Measurements from ENCODE around the gene FBH1. TPM values are rescaled to one million over a fixed set of nuclear protein-coding genes. Genes with fewer than 3 reads are reported as not detected.

FBH1 gene
- total and polyA plus RNA-seq, 10 of the 15 experiments (the other 5 are each of a cell fraction or from before 2014, with no cell fraction given): 6.1 to 67.6 (median 47.2) TPM

GRCh38 chr10:5896208-5897052 is 6.4 kb downstream of the FBH1 start:
- intact Hi-C loops (cut with micrococcal nuclease; ENCODE audit: unreplicated experiment): no loop called here
- POLR2A ChIA-PET: no interaction called here
- no TSS peak for BruUV-seq (replicated peaks)
- SMC1A ChIA-PET (ENCODE audit: uncharacterized antibody, unreplicated experiment): interaction anchor here (1.0 to 1.7 kb wide), 2 partner anchors 11 to 87 kb away, joined by 3 to 6 read pairs; no protein-coding TSS in a partner anchor
- Histone ChIP-seq H3K27me3 (replicated peaks in 1 of 2; ENCODE audit: control insufficient read depth in 2 of 2, insufficient read depth in 2 of 2, low read length in 1 of 2) (no peaks in the 10 kb centered on the region), H4K20me1 (ENCODE audit: control insufficient read depth, insufficient read depth) (no peaks in the 10 kb centered on the region; the same call in 1 of the 2 replicates), H3K36me3 (ENCODE audit: control insufficient read depth in 2 of 2, insufficient read depth in 2 of 2, low read length in 1 of 2) (peaks cover 1 to 14% of the 10 kb centered on the region in 2 experiments; a peak in 3 of 4 replicates), H3K9ac (ENCODE audit: control insufficient read depth, insufficient read depth, low read length) (peak overlapping the region; percentile 72), H3K27ac (ENCODE audit: control insufficient read depth, insufficient read depth) (peak overlapping the region; percentile 81), H3K4me2 (ENCODE audit: control insufficient read depth, insufficient read depth) (peak overlapping the region; percentile 96), H3K4me3 (peak overlapping the region; percentile 54; the same call in 1 of the 2 replicates), H3K79me2 (ENCODE audit: control insufficient read depth, insufficient read depth, low read length) (peaks cover 44% of the 10 kb centered on the region), H3K9me3 (replicated peaks; ENCODE audit: control insufficient read depth, insufficient read depth, low read length) (peaks cover 3% of the 10 kb centered on the region), H2AFZ (ENCODE audit: control insufficient read depth, low read depth, low read length) (no peak overlapping the region), H3K4me1 (ENCODE audit: control insufficient read depth, insufficient read depth, low read length) (peaks cover 26% of the 10 kb centered on the region)
- peak; percentile 70 for FAIRE-seq
- RAD21 ChIA-PET (ENCODE audit: unreplicated experiment): interaction anchor here (0.6 to 1.9 kb wide), 5 partner anchors 10 to 172 kb away, joined by 3 to 5 read pairs (median 3); no protein-coding TSS in a partner anchor
- in situ Hi-C loops (cut with MboI): no loop called here
- TF ChIP-seq ZBTB40 (IDR thresholded peaks at IDR 0.05; ENCODE audit: borderline replicate concordance) (peak; percentile 60), RUNX3 (IDR thresholded peaks at IDR 0.05; ENCODE audit: low read length) (peak; percentile 25; the same call in 1 of the 2 replicates), ATF3 (IDR thresholded peaks at IDR 0.05; ENCODE audit: borderline replicate concordance, extremely low read depth, low read depth, low read length) (no peak)
- ATAC-seq: peak; percentile 39
- CTCF ChIA-PET: interaction anchor here (0.5 to 1.6 kb wide), 2 partner anchors 10 to 190 kb away, joined by 4 to 5 read pairs; no protein-coding TSS in a partner anchor
- no peak for DNase-seq (ENCODE audit: low read depth, low spot score)
- WGBS (ENCODE audit: insufficient coverage, insufficient replicate concordance, low lambda C conversion rate, missing lambda C conversion rate): 76% methylated on average over 5 of the region's 5 CpGs

All from GM12878 (cell line).